Gastroesophageal sphincter (tissue), 4 donors: ENCODE results near the gene AKTIP. TPM values are rescaled to one million over a fixed set of nuclear protein-coding genes. Genes with fewer than 3 reads are reported as not detected.
A peak's percentile ranks its signal among the peaks of the same experiment; 100 is the strongest.
"Not testable (repeated sequence)": the region's sequence is repeated elsewhere in the genome, so short reads cannot be mapped to it uniquely, and the experiment has no call there.

Experiments
- ATAC-seq: fragments of 150-250 bp; one replicate; pipeline ENCODE4 v1.9.1; 2016; ENCODE audit warnings: mild to moderate bottlenecking, moderate library complexity
- H3K27ac ChIP-seq, 4 donors: fragments of 200-600 bp; sonication (generic) in 3 of 4; 1 replicate in 3 of 4; 2 replicates in 1 of 4; pipeline ENCODE4 v1.5.1; 2016 to 2019
- H3K27me3 ChIP-seq: fragments of 200-600 bp; sonication (generic); one replicate; pipeline ENCODE4 v1.5.1; 2019
- H3K36me3 ChIP-seq, 2 donors: fragments of 200-600 bp; sonication (generic); one replicate each; pipeline ENCODE4 v1.5.1; 2019; ENCODE audit warnings: control low read depth in 1 of 2
- H3K4me1 ChIP-seq, 3 donors: fragments of 200-600 bp; sonication (generic); 1 replicate in 2 of 3; 2 replicates in 1 of 3; pipeline ENCODE4 v1.5.1; 2016 to 2019; ENCODE audit warnings: control low read depth in 2 of 3
- H3K4me3 ChIP-seq, 2 donors: fragments of 200-600 bp; sonication (generic); one replicate each; pipeline ENCODE4 v1.5.1; 2019; ENCODE audit warnings: mild to moderate bottlenecking in 1 of 2, moderate library complexity in 1 of 2
- H3K9me3 ChIP-seq, 3 donors: fragments of 200-600 bp; sonication (generic); one replicate each; pipeline ENCODE4 v1.5.1; 2017 to 2019; ENCODE audit warnings: control low read depth in 2 of 3
- EP300 ChIP-seq: sonication (generic); formaldehyde crosslinking; IDR thresholded peaks from one replicate; pipeline ENCODE4 v1.6.1; 2017; ENCODE audit warnings: antibody characterized with exemption, mild to moderate bottlenecking
- POLR2A ChIP-seq, 2 donors: fragments of 450-650 bp; IDR thresholded peaks; one replicate each; pipeline ENCODE4 v1.6.1; 2017; ENCODE audit warnings: antibody characterized with exemption in 2 of 2, mild to moderate bottlenecking in 2 of 2, moderate library complexity in 1 of 2
- POLR2AphosphoS5 ChIP-seq: sonication (generic); formaldehyde crosslinking; IDR thresholded peaks from one replicate; pipeline ENCODE4 v1.6.1; 2017; ENCODE audit warnings: antibody characterized with exemption
- WGBS, 2 donors: methylation state at CpG; one replicate each; pipeline ENCODE4 v1.1.5; 2018; ENCODE audit warnings: low coverage in 1 of 2; 5-methylcytosine and 5-hydroxymethylcytosine counted together
- total RNA-seq, 4 donors: library from RNA; depleted of rRNA; stranded (reverse); fragments of >200 nt; gene quantifications; one replicate each; pipeline ENCODE4 v1.1.0, GENCODE V29; 2016
- TF ChIP-seq, protein P1 (sequence below), 4 experiments: fragments of 200-600 bp in 2 of 4; fragments of 450-650 bp in 2 of 4; sonication (generic) in 1 of 4; IDR thresholded peaks; one replicate each; pipeline ENCODE4 v1.5.1; 2017 to 2019; ENCODE audit warnings: antibody characterized with exemption in 4 of 4, mild to moderate bottlenecking in 2 of 4, moderate library complexity in 2 of 4

Gene AKTIP
- total RNA-seq, 4 donors from 2014 or later = 53.2 to 63.6 (median 59.5) TPM

DNA sequence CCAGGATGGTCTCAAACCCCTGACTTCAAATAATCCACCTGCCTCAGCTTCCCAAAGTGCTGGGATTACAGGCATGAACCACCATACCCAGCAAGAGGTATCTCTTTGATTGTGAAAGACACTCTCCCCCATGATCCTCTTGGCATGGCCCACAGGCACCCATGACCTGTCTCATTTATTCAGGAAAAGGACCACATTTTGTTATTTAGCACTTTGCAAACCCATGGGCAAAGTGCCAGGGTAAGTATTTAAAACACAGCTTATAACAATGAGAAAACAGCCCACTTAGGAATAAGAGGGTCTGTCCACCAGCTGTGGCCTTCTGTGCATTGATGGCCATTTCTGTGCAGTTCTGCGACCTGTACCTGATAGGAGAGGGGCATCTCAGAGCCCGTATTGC is 12.8 kb upstream of the AKTIP start:
- Histone ChIP-seq H3K36me3 (no peaks in the 10 kb centered on the region), H3K4me3 (no peak overlapping the region), H3K27ac (no peak overlapping the region), H3K9me3 (no peaks in the 10 kb centered on the region), H3K4me1 (peaks cover 0 to 11% (median 0%) of the 10 kb centered on the region in 3 donors), H3K27me3 (no peaks in the 10 kb centered on the region)
- no peak for TF ChIP-seq POLR2A (IDR thresholded peaks at IDR 0.05)
- no peak for TF ChIP-seq EP300
- no peak for TF ChIP-seq POLR2AphosphoS5
- TF ChIP-seq, protein P1, sequence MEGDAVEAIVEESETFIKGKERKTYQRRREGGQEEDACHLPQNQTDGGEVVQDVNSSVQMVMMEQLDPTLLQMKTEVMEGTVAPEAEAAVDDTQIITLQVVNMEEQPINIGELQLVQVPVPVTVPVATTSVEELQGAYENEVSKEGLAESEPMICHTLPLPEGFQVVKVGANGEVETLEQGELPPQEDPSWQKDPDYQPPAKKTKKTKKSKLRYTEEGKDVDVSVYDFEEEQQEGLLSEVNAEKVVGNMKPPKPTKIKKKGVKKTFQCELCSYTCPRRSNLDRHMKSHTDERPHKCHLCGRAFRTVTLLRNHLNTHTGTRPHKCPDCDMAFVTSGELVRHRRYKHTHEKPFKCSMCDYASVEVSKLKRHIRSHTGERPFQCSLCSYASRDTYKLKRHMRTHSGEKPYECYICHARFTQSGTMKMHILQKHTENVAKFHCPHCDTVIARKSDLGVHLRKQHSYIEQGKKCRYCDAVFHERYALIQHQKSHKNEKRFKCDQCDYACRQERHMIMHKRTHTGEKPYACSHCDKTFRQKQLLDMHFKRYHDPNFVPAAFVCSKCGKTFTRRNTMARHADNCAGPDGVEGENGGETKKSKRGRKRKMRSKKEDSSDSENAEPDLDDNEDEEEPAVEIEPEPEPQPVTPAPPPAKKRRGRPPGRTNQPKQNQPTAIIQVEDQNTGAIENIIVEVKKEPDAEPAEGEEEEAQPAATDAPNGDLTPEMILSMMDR (IDR thresholded peaks at IDR 0.05) = no peak
- WGBS, 2 donors = 86% methylated on average over 2 of the region's 2 CpGs; no CpG with 5 or more reads in 1 of the 2 donors
- no peak for ATAC-seq

DNA sequence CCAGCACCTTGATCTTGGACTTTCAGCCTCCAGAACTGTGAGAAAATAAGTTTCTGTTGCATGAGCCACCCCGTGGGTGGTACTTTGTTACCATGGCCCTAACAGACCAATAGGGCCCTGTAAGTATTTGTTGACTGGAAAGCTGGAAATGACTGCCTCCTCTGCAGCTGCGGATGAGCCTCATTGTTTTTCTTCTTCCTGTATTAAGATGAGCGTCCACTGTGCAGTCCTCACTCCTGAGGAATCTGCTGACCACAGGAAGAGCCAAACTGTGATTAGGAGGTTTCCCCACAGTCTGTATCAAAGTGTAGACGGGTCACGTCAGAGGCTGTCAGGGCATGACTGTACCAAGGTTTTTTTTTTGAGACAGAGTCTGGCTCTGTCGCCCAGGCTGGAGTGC is 12.2 kb upstream of the AKTIP start:
- Histone ChIP-seq H3K4me1 (peaks cover 0 to 16% (median 1%) of the 10 kb centered on the region in 3 donors), H3K4me3 (no peak overlapping the region), H3K27me3 (no peaks in the 10 kb centered on the region), H3K9me3 (no peaks in the 10 kb centered on the region), H3K27ac (peak overlapping the region in 1 of 4 donors; percentile 26), H3K36me3 (no peaks in the 10 kb centered on the region)
- ATAC-seq = peak; percentile 37
- WGBS, 2 donors = 59 to 69% methylated on average over 2 to 4 of the region's 6 CpGs
- TF ChIP-seq EP300 (no peak), POLR2AphosphoS5 (no peak), POLR2A (IDR thresholded peaks at IDR 0.05) (no peak)
- TF ChIP-seq, protein P1 (IDR thresholded peaks at IDR 0.05) = no peak

DNA sequence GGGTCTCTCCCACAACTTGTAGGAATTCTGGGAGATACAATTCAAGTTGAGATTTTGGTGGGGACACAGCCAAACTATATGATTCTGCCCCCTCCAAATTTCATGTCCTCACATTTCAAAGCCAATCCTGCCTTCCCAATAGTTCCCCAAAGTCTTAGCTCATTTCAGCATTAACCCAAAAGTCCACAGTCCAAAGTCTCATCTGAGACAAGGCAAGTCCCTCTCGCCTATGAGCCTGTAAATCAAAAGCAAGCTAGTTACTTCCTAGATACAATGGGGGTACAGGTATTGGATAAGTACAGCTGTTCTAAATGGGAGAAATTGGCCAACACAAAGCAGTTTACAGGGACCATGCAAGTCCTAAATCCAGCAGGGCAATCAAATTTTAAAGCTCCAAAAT is 9.8 kb upstream of the AKTIP start:
- ATAC-seq, H3K27me3 ChIP-seq, H3K27ac ChIP-seq, H3K36me3 ChIP-seq, H3K9me3 ChIP-seq, H3K4me3 ChIP-seq: not testable (repeated sequence)
- H3K4me1 ChIP-seq = peaks cover 0 to 18% (median 5%) of the 10 kb centered on the region in 3 donors
- WGBS, 2 donors = no CpG with 5 or more reads among the region's 1 CpG

DNA sequence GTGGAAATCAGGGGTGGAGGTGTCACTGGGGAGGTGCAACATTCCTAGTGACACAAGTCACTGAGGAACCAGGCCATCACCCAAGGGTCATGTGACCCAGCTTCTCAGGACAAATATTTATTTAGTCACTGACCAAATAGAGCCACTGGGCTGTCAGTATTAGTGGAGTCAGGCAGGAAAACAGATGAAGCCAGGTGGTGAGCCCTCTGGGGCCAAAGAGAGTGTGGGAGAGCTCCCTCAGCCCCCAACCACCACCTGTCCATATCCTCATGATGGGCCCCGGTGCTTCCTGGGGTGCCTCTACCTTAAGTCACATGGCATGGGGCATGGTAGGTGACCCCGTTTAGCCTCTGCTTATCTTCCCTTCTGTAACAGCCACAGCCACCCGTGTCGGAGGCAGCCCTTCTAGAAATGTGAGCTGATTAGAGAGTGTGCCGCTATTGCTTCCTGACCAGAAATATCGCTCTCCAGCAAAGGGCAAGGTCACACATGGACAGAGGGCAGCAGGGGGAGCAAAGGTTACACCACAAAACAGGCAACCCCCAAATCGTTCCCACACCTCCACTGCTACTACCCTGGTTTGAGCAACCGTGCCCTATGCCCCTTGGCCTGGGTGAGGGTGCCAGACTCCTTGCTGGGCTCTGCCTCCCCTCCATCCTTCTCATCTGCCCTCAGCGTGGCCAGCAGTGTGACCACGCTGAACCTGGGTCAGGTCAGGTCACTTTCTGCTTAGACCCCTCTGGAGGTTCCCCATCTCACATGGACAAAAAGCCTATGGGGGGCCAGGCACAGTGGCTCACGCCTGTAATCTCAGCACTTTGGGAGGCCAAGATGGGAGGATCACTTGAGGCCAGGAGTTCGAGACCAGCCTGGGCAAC is 8.6 kb upstream of the AKTIP start:
- WGBS, 2 donors = 80% methylated on average over 10 of the region's 12 CpGs; no CpG with 5 or more reads in 1 of the 2 donors
- Histone ChIP-seq H3K4me3 (no peak overlapping the region), H3K27ac (peak overlapping the region in 3 of 4 donors; percentile 66 to 73 (median 70)), H3K36me3 (no peaks in the 10 kb centered on the region), H3K9me3 (no peaks in the 10 kb centered on the region), H3K4me1 (peaks cover 0 to 18% (median 5%) of the 10 kb centered on the region in 3 donors), H3K27me3 (no peaks in the 10 kb centered on the region)
- no peak for ATAC-seq
- TF ChIP-seq EP300 (no peak), POLR2A (IDR thresholded peaks at IDR 0.05) (no peak), POLR2AphosphoS5 (no peak)
- TF ChIP-seq, protein P1 (IDR thresholded peaks at IDR 0.05) = no peak

DNA sequence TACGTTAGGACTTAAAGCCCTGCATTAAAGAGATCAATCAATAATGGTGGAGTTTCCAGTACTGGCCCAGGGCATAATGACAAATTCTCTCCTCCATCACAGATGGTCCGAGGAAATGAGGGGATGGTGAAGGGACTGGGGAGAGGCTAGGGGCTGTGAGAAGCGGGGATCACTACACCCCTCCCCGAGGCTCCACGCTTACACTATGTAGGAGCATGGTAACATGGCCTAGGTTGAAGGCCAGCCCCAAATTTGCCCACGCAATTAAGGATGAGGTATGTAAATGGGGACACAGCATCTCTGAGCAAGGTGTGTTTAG is 8.0 kb upstream of the AKTIP start:
- ATAC-seq = no peak

DNA sequence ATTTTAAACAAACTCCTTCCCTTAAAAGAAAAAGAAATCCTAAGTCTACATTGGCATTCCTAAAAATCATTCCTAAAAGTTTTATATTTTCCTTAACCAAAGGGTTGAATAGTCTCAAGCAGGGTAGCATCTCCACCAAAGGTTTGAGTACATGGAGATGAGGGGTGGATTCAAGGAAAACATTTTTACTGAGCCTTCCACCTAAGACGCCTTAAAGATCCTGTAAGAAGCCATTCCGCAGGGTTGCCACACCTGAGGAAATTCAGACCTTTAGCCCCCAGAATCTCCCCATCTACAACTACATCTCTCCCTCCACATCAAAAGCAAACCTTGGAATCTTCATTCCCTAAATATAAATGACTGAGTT is 7.7 kb upstream of the AKTIP start:
- peak overlapping the region in 3 of 4 donors; percentile 66 to 73 (median 70) for H3K27ac ChIP-seq
- H3K9me3 ChIP-seq = no peaks in the 10 kb centered on the region
- no peak overlapping the region for H3K4me3 ChIP-seq
- no peak for ATAC-seq
- WGBS, 2 donors = 20 to 30% methylated on average over 2 of the region's 2 CpGs
- no peaks in the 10 kb centered on the region for H3K36me3 ChIP-seq
- H3K4me1 ChIP-seq = peaks cover 0 to 18% (median 5%) of the 10 kb centered on the region in 3 donors
- TF ChIP-seq POLR2A (IDR thresholded peaks at IDR 0.05) (no peak), EP300 (no peak), POLR2AphosphoS5 (no peak)
- TF ChIP-seq, protein P1 (IDR thresholded peaks at IDR 0.05) = no peak
- no peaks in the 10 kb centered on the region for H3K27me3 ChIP-seq

More for the DNA sequence above, 8.0 kb upstream of the AKTIP start:
- Histone ChIP-seq H3K27me3 (no peaks in the 10 kb centered on the region), H3K4me3 (no peak overlapping the region), H3K36me3 (no peaks in the 10 kb centered on the region), H3K9me3 (no peaks in the 10 kb centered on the region), H3K4me1 (peaks cover 0 to 18% (median 5%) of the 10 kb centered on the region in 3 donors), H3K27ac (peak overlapping the region in 3 of 4 donors; percentile 66 to 73 (median 70))
- 69 to 83% methylated on average over 4 to 6 of the region's 6 CpGs for WGBS, 2 donors
- TF ChIP-seq EP300 (no peak), POLR2AphosphoS5 (no peak), POLR2A (IDR thresholded peaks at IDR 0.05) (no peak)
